H9 (cell line): Measurements from ENCODE around the gene ZSWIM5. TPM values are rescaled to one million over a fixed set of nuclear protein-coding genes. Genes with fewer than 3 reads are reported as not detected.

ENCODE experiments used
- DNase-seq: peaks from one replicate; pipeline ENCODE4 v3.0.0-alpha.2; 2017
- H2AFZ ChIP-seq: one replicate; pipeline ENCODE4 v1.6.1; 2013; ENCODE audit warnings: mild to moderate bottlenecking, low read length, control low read depth, moderate library complexity
- H2AK5ac ChIP-seq: 2 replicates; pipeline ENCODE4 v1.6.1; 2013; ENCODE audit warnings: low read length, control low read depth, mixed read lengths; ENCODE audit not compliant: insufficient read length
- H2BK120ac ChIP-seq: one replicate; pipeline ENCODE4 v1.6.1; 2013; ENCODE audit warnings: low read depth, mild to moderate bottlenecking, low read length, control low read depth, inconsistent platforms; ENCODE audit not compliant: poor library complexity, severe bottlenecking
- H2BK12ac ChIP-seq: 2 replicates; pipeline ENCODE4 v1.6.1; 2013; ENCODE audit warnings: low read length, control low read depth, mixed read lengths, low read depth; ENCODE audit not compliant: insufficient read length
- H2BK15ac ChIP-seq: 2 replicates; pipeline ENCODE4 v1.6.1; 2013; ENCODE audit warnings: low read depth, low read length, control low read depth
- H2BK20ac ChIP-seq: one replicate; pipeline ENCODE4 v1.6.1; 2013; ENCODE audit warnings: low read depth, mild to moderate bottlenecking, low read length, control low read depth, inconsistent platforms; ENCODE audit not compliant: poor library complexity, severe bottlenecking
- H2BK5ac ChIP-seq: 2 replicates; pipeline ENCODE4 v1.6.1; 2013; ENCODE audit warnings: low read length, control low read depth, mixed read lengths; ENCODE audit not compliant: insufficient read length
- H3K14ac ChIP-seq: 2 replicates; pipeline ENCODE4 v1.6.1; 2013; ENCODE audit warnings: low read length, control low read depth; ENCODE audit not compliant: insufficient read depth
- H3K18ac ChIP-seq: 2 replicates; pipeline ENCODE4 v1.6.1; 2013; ENCODE audit warnings: low read depth, mild to moderate bottlenecking, mixed read lengths, low read length, control low read depth; ENCODE audit not compliant: insufficient read length
- H3K23ac ChIP-seq: 2 replicates; pipeline ENCODE4 v1.6.1; 2013; ENCODE audit warnings: low read length, control low read depth, mixed read lengths, low read depth; ENCODE audit not compliant: insufficient read length
- H3K23me2 ChIP-seq: 2 replicates; pipeline ENCODE4 v1.6.1; 2013; ENCODE audit warnings: low read depth, mild to moderate bottlenecking, mixed read lengths, low read length, control low read depth; ENCODE audit not compliant: insufficient read length, poor library complexity, severe bottlenecking
- H3K27ac ChIP-seq: 2 replicates; pipeline ENCODE4 v1.5.1; 2013; ENCODE audit warnings: low read length, control low read depth, mixed read lengths, low read depth; ENCODE audit not compliant: insufficient read length
- H3K27me3 ChIP-seq: 2 replicates; pipeline ENCODE4 v1.6.1; 2013; ENCODE audit warnings: low read length, control low read depth, inconsistent platforms; ENCODE audit not compliant: insufficient read depth
- H3K4ac ChIP-seq: 2 replicates; pipeline ENCODE4 v1.6.1; 2013; ENCODE audit warnings: low read depth, mild to moderate bottlenecking, control low read depth, inconsistent platforms, low read length, moderate library complexity
- H3K4me1 ChIP-seq: 2 replicates; pipeline ENCODE4 v1.6.1; 2013; ENCODE audit warnings: low read length, control low read depth, inconsistent platforms; ENCODE audit not compliant: insufficient read depth
- H3K4me2 ChIP-seq: 2 replicates; pipeline ENCODE4 v1.6.1; 2013; ENCODE audit warnings: low read length, control low read depth, mixed read lengths; ENCODE audit not compliant: insufficient read length, insufficient read depth
- H3K56ac ChIP-seq: 2 replicates; pipeline ENCODE4 v1.6.1; 2013; ENCODE audit warnings: low read depth, mild to moderate bottlenecking, mixed read lengths, low read length, control low read depth; ENCODE audit not compliant: insufficient read length
- H3K79me1 ChIP-seq: 2 replicates; pipeline ENCODE4 v1.6.1; 2013; ENCODE audit warnings: low read depth, mild to moderate bottlenecking, moderate library complexity, low read length, control low read depth, inconsistent platforms; ENCODE audit not compliant: insufficient read depth, poor library complexity, severe bottlenecking
- H3K79me2 ChIP-seq: 2 replicates; pipeline ENCODE4 v1.6.1; 2013; ENCODE audit warnings: low read length, control low read depth, inconsistent platforms; ENCODE audit not compliant: insufficient read depth
- H3K9ac ChIP-seq: 2 replicates; pipeline ENCODE4 v1.6.1; 2013; ENCODE audit warnings: low read length, control low read depth, mixed read lengths; ENCODE audit not compliant: insufficient read length; ENCODE audit errors: extremely low read depth
- H3K9me3 ChIP-seq: one replicate; pipeline ENCODE4 v1.6.1; 2013; ENCODE audit warnings: low read depth, low read length, inconsistent platforms; ENCODE audit not compliant: control insufficient read depth
- H3T11ph ChIP-seq: one replicate; pipeline ENCODE4 v1.6.1; 2013; ENCODE audit warnings: mild to moderate bottlenecking, low read length, control low read depth, inconsistent platforms
- H4K20me1 ChIP-seq: one replicate; pipeline ENCODE4 v1.6.1; 2013; ENCODE audit not compliant: control insufficient read depth, insufficient read length, insufficient read depth
- H4K5ac ChIP-seq: 2 replicates; pipeline ENCODE4 v1.6.1; 2013; ENCODE audit warnings: low read depth, mild to moderate bottlenecking, mixed read lengths, low read length, control low read depth; ENCODE audit not compliant: insufficient read length
- H4K8ac ChIP-seq: replicated peaks from 2 replicates; pipeline ENCODE4 v1.6.1; 2013; ENCODE audit warnings: low read length, control low read depth, mixed read lengths, low read depth; ENCODE audit not compliant: insufficient read length
- H4K91ac ChIP-seq: 2 replicates; pipeline ENCODE4 v1.6.1; 2013; ENCODE audit warnings: low read depth, mild to moderate bottlenecking, moderate library complexity, mixed read lengths, low read length, control low read depth; ENCODE audit not compliant: insufficient read length
- H3K27ac Mint-ChIP-seq, 3 experiments: 2 replicates in 2 of 3; 3 replicates in 1 of 3; pipeline ENCODE4 v1.8.0; 2020 to 2021; ENCODE audit warnings: mixed read lengths in 3 of 3, mild to moderate bottlenecking in 1 of 3, moderate library complexity in 1 of 3
- H3K27me3 Mint-ChIP-seq: 2 replicates; pipeline ENCODE4 v1.8.0; 2021; ENCODE audit warnings: low read depth, mild to moderate bottlenecking, moderate library complexity, mixed read lengths
- H3K36me3 Mint-ChIP-seq, 3 experiments: 2 replicates in 2 of 3; 3 replicates in 1 of 3; pipeline ENCODE4 v1.8.0; 2020 to 2021; ENCODE audit warnings: low read depth in 3 of 3, mixed read lengths in 3 of 3; ENCODE audit not compliant: insufficient read depth in 1 of 3
- H3K4me1 Mint-ChIP-seq, 2 experiments: 2 replicates each; pipeline ENCODE4 v1.8.0; 2020; ENCODE audit warnings: mixed read lengths in 2 of 2
- H3K4me3 Mint-ChIP-seq, 2 experiments: 2 replicates in 1 of 2; 3 replicates in 1 of 2; pipeline ENCODE4 v1.8.0; 2020 to 2021; ENCODE audit warnings: mild to moderate bottlenecking in 2 of 2, mixed read lengths in 2 of 2, moderate library complexity in 1 of 2
- H3K9me3 Mint-ChIP-seq, 2 experiments: 2 replicates in 1 of 2; 3 replicates in 1 of 2; pipeline ENCODE4 v1.8.0; 2020; ENCODE audit warnings: mild to moderate bottlenecking in 2 of 2, mixed read lengths in 2 of 2, moderate library complexity in 1 of 2
- WGBS: extraction: QIAGEN DNeasy Blood & Tissue Kit; methylation state at CpG from one replicate; pipeline ENCODE4 v1.1.7; 2013; ENCODE audit warnings: missing lambda C conversion rate, low lambda C conversion rate, mixed read lengths; ENCODE audit not compliant: insufficient read length; ENCODE audit errors: extremely low coverage; 5-methylcytosine and 5-hydroxymethylcytosine counted together
- total RNA-seq: library from RNA; stranded (reverse); gene quantifications from 2 replicates; pipeline ENCODE4 v1.2.1, GENCODE V29; 2021
- TF ChIP-seq, protein P1 (sequence below): fragments of 200-600 bp; sonication (generic); conservative IDR thresholded peaks from 3 replicates; pipeline ENCODE4 v1.8.0; 2021; ENCODE audit warnings: antibody characterized with exemption, mild to moderate bottlenecking

The ZSWIM5 gene
- total RNA-seq, 1 experiment from 2014 or later = 3.5 TPM

DNA sequence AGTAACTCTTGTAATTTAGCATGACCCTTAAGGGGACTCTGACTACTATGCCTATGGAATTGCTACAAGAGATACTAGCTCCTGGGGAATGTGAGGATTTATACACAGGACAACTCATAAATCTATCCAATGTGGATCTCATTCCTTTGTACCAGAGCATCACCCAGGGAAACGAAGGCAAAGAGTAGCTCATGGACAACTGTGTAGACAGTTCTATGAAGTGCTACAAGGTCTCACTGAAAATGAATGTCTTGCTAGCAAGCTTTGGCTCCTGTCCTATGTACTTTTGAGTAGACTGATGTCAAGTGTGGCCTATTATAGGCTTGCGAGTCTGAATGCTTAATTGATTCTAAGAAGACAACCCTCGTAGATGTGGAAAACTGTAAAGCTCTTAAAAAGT is 93.7 kb downstream of the ZSWIM5 start:
- no peaks in the 10 kb centered on the region for H3K9me3 ChIP-seq
- no peak overlapping the region for H2AFZ ChIP-seq
- H3K27me3 ChIP-seq = no peaks in the 10 kb centered on the region
- no peak overlapping the region for H3K4me2 ChIP-seq
- no peak overlapping the region for H4K91ac ChIP-seq
- H3K79me1 ChIP-seq = no peaks in the 10 kb centered on the region
- H3K4ac ChIP-seq = no peak overlapping the region
- Mint-ChIP-seq H3K27ac (no peak overlapping the region), H3K9me3 (peaks cover 23 to 28% of the 10 kb centered on the region in 2 experiments), H3K27me3 (no peaks in the 10 kb centered on the region), H3K4me3 (no peak overlapping the region), H3K36me3 (peaks cover 8 to 28% (median 10%) of the 10 kb centered on the region in 3 experiments), H3K4me1 (peaks cover 13 to 14% of the 10 kb centered on the region in 2 experiments)
- H3T11ph ChIP-seq = no peak overlapping the region
- H3K56ac ChIP-seq = no peak overlapping the region
- no peak overlapping the region for H2BK15ac ChIP-seq
- no peak overlapping the region for H3K14ac ChIP-seq
- H2AK5ac ChIP-seq = no peak overlapping the region
- H3K23me2 ChIP-seq = no peaks in the 10 kb centered on the region
- no peak overlapping the region for H3K18ac ChIP-seq
- no peaks in the 10 kb centered on the region for H3K4me1 ChIP-seq
- no CpG with 5 or more reads among the region's 3 CpGs for WGBS
- H3K9ac ChIP-seq = no peak overlapping the region
- no peak overlapping the region for H2BK20ac ChIP-seq
- DNase-seq = no peak
- H3K27ac ChIP-seq = no peak overlapping the region
- no peak overlapping the region for H3K23ac ChIP-seq
- no peaks in the 10 kb centered on the region for H4K20me1 ChIP-seq
- H3K79me2 ChIP-seq = no peaks in the 10 kb centered on the region
- TF ChIP-seq, protein P1, sequence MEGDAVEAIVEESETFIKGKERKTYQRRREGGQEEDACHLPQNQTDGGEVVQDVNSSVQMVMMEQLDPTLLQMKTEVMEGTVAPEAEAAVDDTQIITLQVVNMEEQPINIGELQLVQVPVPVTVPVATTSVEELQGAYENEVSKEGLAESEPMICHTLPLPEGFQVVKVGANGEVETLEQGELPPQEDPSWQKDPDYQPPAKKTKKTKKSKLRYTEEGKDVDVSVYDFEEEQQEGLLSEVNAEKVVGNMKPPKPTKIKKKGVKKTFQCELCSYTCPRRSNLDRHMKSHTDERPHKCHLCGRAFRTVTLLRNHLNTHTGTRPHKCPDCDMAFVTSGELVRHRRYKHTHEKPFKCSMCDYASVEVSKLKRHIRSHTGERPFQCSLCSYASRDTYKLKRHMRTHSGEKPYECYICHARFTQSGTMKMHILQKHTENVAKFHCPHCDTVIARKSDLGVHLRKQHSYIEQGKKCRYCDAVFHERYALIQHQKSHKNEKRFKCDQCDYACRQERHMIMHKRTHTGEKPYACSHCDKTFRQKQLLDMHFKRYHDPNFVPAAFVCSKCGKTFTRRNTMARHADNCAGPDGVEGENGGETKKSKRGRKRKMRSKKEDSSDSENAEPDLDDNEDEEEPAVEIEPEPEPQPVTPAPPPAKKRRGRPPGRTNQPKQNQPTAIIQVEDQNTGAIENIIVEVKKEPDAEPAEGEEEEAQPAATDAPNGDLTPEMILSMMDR = no peak
- H4K5ac ChIP-seq = no peak overlapping the region
- no peak overlapping the region for H2BK120ac ChIP-seq
- no peak overlapping the region for H2BK5ac ChIP-seq
- H4K8ac ChIP-seq = no peak overlapping the region
- H2BK12ac ChIP-seq = no peak overlapping the region
